Liver (tissue), 9 donors: ENCODE results near the gene LELP1. TPM values are rescaled to one million over a fixed set of nuclear protein-coding genes. Genes with fewer than 3 reads are reported as not detected.

Experiments
- DNase-seq: peaks from one replicate; pipeline ENCODE4 v3.0.0-alpha.2; 2017; ENCODE audit warnings: low spot score
- H3K27ac ChIP-seq, 2 donors: one replicate each; pipeline ENCODE4 v1.7.0; 2013; ENCODE audit warnings: inconsistent platforms in 2 of 2, low read length in 2 of 2, control low read depth in 1 of 2, low read depth in 1 of 2, mild to moderate bottlenecking in 1 of 2
- H3K27me3 ChIP-seq, 4 donors: one replicate each; pipeline versions ENCODE4 v1.6.1 to v1.7.0; 2013; ENCODE audit warnings: low read length in 3 of 4, inconsistent platforms in 1 of 4, mild to moderate bottlenecking in 1 of 4, moderate library complexity in 1 of 4; ENCODE audit not compliant: control insufficient read depth in 4 of 4, insufficient read depth in 4 of 4
- H3K36me3 ChIP-seq, 4 donors: one replicate each; pipeline versions ENCODE4 v1.6.1 to v1.7.0; 2013; ENCODE audit warnings: low read length in 3 of 4, mild to moderate bottlenecking in 3 of 4, low read depth in 1 of 4, moderate library complexity in 1 of 4; ENCODE audit not compliant: control insufficient read depth in 4 of 4, insufficient read depth in 3 of 4
- H3K4me1 ChIP-seq, 4 donors: one replicate each; pipeline versions ENCODE4 v1.6.1 to v1.7.0; 2013; ENCODE audit warnings: low read length in 3 of 4, mild to moderate bottlenecking in 3 of 4, moderate library complexity in 1 of 4; ENCODE audit not compliant: control insufficient read depth in 4 of 4, insufficient read depth in 4 of 4
- H3K4me3 ChIP-seq, 3 donors: one replicate each; pipeline versions ENCODE4 v1.6.1 to v1.7.0; 2013; ENCODE audit warnings: low read length in 3 of 3, control low read depth in 1 of 3, low read depth in 1 of 3, mild to moderate bottlenecking in 1 of 3
- H3K9ac ChIP-seq, 2 donors: one replicate each; pipeline ENCODE4 v1.7.0; 2013; ENCODE audit warnings: low read length in 2 of 2, mild to moderate bottlenecking in 2 of 2, moderate library complexity in 2 of 2, control low read depth in 1 of 2, low read depth in 1 of 2
- H3K9me3 ChIP-seq, 4 donors: one replicate each; pipeline versions ENCODE4 v1.6.1 to v1.7.0; 2013; ENCODE audit warnings: low read length in 3 of 4; ENCODE audit not compliant: control insufficient read depth in 4 of 4
- FOXA1 ChIP-seq: IDR thresholded peaks from 2 replicates; pipeline ENCODE4 v1.6.1; 2016; ENCODE audit warnings: antibody characterized with exemption
- FOXA2 ChIP-seq: IDR thresholded peaks from 2 replicates; pipeline ENCODE4 v1.6.1; 2016; ENCODE audit warnings: antibody characterized with exemption
- GABPA ChIP-seq, 2 donors: IDR thresholded peaks in 1 of 2; conservative IDR thresholded peaks in 1 of 2; 2 replicates each; pipeline ENCODE4 v1.6.1; 2016; ENCODE audit warnings: antibody characterized with exemption in 2 of 2, mild to moderate bottlenecking in 1 of 2, moderate library complexity in 1 of 2
- HNF4G ChIP-seq: IDR thresholded peaks from 2 replicates; pipeline ENCODE4 v1.6.1; 2016; ENCODE audit warnings: antibody characterized with exemption
- JUND ChIP-seq, 2 donors: IDR thresholded peaks; 2 replicates each; pipeline ENCODE4 v1.6.1; 2016; ENCODE audit warnings: antibody characterized with exemption in 2 of 2
- NR2F2 ChIP-seq: IDR thresholded peaks from 2 replicates; pipeline ENCODE4 v1.6.1; 2016; ENCODE audit warnings: antibody characterized with exemption
- RAD21 ChIP-seq, 2 donors: IDR thresholded peaks; 2 replicates each; pipeline ENCODE4 v1.6.1; 2016; ENCODE audit warnings: antibody characterized with exemption in 2 of 2, mild to moderate bottlenecking in 2 of 2
- WGBS: extraction: QIAGEN DNeasy Blood & Tissue Kit; methylation state at CpG from one replicate; pipeline ENCODE4 v1.1.7; 2013; 5-methylcytosine and 5-hydroxymethylcytosine counted together
- polyA plus RNA-seq, 2 donors: library from polyadenylated mRNA; stranded (reverse) in 1 of 2; unstranded in 1 of 2; fragments of 200-250 nt in 1 of 2; fragments of >200 nt in 1 of 2; fragmentation: Nextera tagmentation in 1 of 2; extraction: Ambion mirVana in 1 of 2; gene quantifications; one replicate each; pipeline versions ENCODE4 v1.2.1 to v1.2.3, GENCODE V29; 2013 to 2015
- total RNA-seq, 2 donors: library from RNA; depleted of rRNA; stranded (reverse); fragments of >200 nt; gene quantifications; one replicate each; pipeline ENCODE4 v1.2.3, GENCODE V29; 2014
- TF ChIP-seq, protein P1 (sequence below): fragments of 150-350 bp; IDR thresholded peaks from 2 replicates; pipeline ENCODE4 v1.5.1; 2017; ENCODE audit warnings: improper control_type of control experiment, low read depth, low read length; ENCODE audit not compliant: missing input control
- TF ChIP-seq, protein P2 (sequence below): IDR thresholded peaks from 2 replicates; pipeline ENCODE4 v1.6.1; 2016; ENCODE audit warnings: antibody characterized with exemption, mild to moderate bottlenecking
- TF ChIP-seq, protein P3 (sequence below): IDR thresholded peaks from 2 replicates; pipeline ENCODE4 v1.6.1; 2016; ENCODE audit warnings: antibody characterized with exemption
- donor health status: healthy.
- donor health status: healthy.
- donor health status: healthy.
- donor health status: healthy.
- donor health status: healthy.

LELP1 gene
- not detected for total RNA-seq
- polyA plus RNA-seq = not detected

DNA sequence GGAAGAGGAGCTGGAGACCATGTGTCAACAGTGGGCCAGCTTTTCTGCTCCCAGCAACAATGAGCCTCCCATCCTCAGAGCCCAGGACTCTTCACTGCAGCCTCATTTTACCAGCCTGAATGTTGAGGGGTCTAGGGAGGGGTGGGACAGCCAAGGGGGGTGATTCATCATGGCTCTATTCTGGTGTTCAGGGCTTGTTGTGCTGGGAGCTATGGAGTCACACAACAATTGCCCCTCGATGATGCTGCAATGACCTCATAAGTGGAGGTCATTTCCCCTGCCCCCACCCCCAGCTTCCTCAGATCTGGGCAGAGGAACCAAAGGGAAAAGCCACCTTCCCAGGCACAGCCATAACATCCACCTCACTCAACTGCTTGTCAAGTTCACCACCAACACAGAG, at the start of gene LELP1:
Gene LELP1, plus strand, starts transcription at position 301 of the 400 bp plus-strand sequence. CDS start 1,278 bp downstream, outside the sequence.
- H3K4me3 ChIP-seq = no peak within 1 kb of the TSS
- 59% methylated on average over 1 of the region's 1 CpG for WGBS
- no peaks in the 10 kb centered on the region for H3K4me1 ChIP-seq

DNA sequence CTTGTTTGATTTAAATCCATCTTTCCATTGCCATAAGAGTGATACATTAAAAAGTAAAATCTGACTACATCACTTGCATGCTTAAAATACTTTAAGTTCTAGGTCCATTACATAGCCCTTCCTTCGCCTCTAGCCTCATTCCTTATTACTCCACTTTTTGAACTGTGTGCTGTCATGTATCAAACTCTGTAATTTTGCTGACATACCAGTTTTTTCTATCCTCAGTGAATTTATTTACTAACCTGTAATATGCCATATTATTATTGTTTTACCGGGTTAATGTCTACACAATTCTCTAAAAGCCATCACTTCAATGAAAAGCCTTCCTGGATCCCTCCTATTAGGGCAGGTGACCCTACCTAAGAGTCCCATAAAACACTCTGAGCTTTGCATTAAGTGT, 47.7 kb upstream of the LELP1 start:
- Histone ChIP-seq H3K4me3 (no peak overlapping the region), H3K4me1 (no peaks in the 10 kb centered on the region), H3K9ac (no peak overlapping the region), H3K27me3 (no peaks in the 10 kb centered on the region), H3K9me3 (peaks cover 0 to 6% (median 2%) of the 10 kb centered on the region in 4 donors), H3K36me3 (no peaks in the 10 kb centered on the region), H3K27ac (no peak overlapping the region)
- WGBS = 76% methylated on average over 2 of the region's 2 CpGs
- TF ChIP-seq NR2F2 = no peak
- TF ChIP-seq FOXA2 = no peak
- TF ChIP-seq, protein P1, sequence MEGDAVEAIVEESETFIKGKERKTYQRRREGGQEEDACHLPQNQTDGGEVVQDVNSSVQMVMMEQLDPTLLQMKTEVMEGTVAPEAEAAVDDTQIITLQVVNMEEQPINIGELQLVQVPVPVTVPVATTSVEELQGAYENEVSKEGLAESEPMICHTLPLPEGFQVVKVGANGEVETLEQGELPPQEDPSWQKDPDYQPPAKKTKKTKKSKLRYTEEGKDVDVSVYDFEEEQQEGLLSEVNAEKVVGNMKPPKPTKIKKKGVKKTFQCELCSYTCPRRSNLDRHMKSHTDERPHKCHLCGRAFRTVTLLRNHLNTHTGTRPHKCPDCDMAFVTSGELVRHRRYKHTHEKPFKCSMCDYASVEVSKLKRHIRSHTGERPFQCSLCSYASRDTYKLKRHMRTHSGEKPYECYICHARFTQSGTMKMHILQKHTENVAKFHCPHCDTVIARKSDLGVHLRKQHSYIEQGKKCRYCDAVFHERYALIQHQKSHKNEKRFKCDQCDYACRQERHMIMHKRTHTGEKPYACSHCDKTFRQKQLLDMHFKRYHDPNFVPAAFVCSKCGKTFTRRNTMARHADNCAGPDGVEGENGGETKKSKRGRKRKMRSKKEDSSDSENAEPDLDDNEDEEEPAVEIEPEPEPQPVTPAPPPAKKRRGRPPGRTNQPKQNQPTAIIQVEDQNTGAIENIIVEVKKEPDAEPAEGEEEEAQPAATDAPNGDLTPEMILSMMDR = no peak
- no peak for DNase-seq

More for the DNA sequence above, at the start of gene LELP1:
- Histone ChIP-seq H3K9me3 (no peaks in the 10 kb centered on the region), H3K36me3 (no peaks in the 10 kb centered on the region), H3K27ac (no peak within 1 kb of the TSS), H3K9ac (no peak within 1 kb of the TSS), H3K27me3 (peaks cover 0 to 6% (median 1%) of the 10 kb centered on the region in 4 donors)
- TF ChIP-seq GABPA (IDR thresholded peaks at IDR 0.05 in 1 of 2, conservative IDR thresholded peaks at IDR 0.05 in 1 of 2) (no peak), RAD21 (IDR thresholded peaks at IDR 0.05) (no peak), JUND (IDR thresholded peaks at IDR 0.05) (no peak), FOXA1 (no peak), HNF4G (no peak)
- TF ChIP-seq, protein P2, sequence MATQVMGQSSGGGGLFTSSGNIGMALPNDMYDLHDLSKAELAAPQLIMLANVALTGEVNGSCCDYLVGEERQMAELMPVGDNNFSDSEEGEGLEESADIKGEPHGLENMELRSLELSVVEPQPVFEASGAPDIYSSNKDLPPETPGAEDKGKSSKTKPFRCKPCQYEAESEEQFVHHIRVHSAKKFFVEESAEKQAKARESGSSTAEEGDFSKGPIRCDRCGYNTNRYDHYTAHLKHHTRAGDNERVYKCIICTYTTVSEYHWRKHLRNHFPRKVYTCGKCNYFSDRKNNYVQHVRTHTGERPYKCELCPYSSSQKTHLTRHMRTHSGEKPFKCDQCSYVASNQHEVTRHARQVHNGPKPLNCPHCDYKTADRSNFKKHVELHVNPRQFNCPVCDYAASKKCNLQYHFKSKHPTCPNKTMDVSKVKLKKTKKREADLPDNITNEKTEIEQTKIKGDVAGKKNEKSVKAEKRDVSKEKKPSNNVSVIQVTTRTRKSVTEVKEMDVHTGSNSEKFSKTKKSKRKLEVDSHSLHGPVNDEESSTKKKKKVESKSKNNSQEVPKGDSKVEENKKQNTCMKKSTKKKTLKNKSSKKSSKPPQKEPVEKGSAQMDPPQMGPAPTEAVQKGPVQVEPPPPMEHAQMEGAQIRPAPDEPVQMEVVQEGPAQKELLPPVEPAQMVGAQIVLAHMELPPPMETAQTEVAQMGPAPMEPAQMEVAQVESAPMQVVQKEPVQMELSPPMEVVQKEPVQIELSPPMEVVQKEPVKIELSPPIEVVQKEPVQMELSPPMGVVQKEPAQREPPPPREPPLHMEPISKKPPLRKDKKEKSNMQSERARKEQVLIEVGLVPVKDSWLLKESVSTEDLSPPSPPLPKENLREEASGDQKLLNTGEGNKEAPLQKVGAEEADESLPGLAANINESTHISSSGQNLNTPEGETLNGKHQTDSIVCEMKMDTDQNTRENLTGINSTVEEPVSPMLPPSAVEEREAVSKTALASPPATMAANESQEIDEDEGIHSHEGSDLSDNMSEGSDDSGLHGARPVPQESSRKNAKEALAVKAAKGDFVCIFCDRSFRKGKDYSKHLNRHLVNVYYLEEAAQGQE = no peak
- TF ChIP-seq, protein P1 = no peak
- TF ChIP-seq, protein P3, sequence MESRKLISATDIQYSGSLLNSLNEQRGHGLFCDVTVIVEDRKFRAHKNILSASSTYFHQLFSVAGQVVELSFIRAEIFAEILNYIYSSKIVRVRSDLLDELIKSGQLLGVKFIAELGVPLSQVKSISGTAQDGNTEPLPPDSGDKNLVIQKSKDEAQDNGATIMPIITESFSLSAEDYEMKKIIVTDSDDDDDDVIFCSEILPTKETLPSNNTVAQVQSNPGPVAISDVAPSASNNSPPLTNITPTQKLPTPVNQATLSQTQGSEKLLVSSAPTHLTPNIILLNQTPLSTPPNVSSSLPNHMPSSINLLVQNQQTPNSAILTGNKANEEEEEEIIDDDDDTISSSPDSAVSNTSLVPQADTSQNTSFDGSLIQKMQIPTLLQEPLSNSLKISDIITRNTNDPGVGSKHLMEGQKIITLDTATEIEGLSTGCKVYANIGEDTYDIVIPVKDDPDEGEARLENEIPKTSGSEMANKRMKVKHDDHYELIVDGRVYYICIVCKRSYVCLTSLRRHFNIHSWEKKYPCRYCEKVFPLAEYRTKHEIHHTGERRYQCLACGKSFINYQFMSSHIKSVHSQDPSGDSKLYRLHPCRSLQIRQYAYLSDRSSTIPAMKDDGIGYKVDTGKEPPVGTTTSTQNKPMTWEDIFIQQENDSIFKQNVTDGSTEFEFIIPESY = no peak
- no peak for DNase-seq
